HG03354 (cell line): Measurements from ENCODE around the gene SLC1A5.
A peak's percentile ranks its signal among the peaks of the same experiment; 100 is the strongest.

Experiments
- ATAC-seq: cut with Tn5 transposase; IDR thresholded peaks from one replicate; pipeline ENCODE4 v1.9.1; 2021; ENCODE audit warnings: mild to moderate bottlenecking; ENCODE audit not compliant: unreplicated experiment, poor library complexity, severe bottlenecking

The SLC1A5 gene

DNA sequence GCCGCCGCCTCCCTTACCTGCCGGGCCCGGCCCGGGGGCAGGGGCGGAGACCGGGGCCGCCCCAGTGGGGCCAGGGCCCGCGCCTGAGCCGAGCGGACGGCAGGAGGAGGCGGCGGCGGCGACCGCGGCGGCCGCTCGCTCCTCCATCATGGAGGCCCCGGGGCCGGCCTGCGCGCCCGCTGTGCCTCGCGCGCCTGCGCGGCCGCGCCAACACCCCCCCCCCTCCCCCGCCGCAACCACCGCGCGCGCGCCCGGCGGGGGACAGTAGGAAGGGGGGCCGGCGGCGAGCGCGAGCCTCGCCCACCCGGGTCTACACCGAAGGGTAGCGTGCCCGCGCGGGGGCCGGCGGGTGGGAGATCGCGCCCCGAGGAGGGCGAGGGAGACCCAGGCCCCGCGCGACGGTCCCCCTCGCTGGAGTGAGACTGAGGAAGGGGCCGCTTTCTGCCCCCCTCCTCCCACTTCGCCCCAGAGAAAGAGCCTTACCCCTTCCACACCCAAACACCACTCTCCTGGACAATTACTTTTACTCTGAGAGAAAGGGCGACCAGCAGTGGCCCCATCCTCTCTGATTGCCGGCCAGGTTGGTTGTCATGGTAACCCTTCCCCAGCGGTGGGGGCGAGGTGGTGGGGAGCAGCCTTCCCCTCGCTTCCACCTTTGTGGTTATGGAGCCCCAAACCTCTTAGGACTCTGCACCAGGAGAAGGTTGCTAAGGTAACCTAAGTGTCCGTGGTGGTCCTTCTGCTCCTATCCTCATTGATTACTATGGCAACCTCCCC is 41.9 kb downstream of the SLC1A5 start, which contains the start of gene STRN4:
TSS of gene STRN4 (minus strand) at position 170 of the 777 bp plus-strand sequence. CDS start at position 150, 20 bp downstream.
- ATAC-seq: peak; percentile 53

DNA sequence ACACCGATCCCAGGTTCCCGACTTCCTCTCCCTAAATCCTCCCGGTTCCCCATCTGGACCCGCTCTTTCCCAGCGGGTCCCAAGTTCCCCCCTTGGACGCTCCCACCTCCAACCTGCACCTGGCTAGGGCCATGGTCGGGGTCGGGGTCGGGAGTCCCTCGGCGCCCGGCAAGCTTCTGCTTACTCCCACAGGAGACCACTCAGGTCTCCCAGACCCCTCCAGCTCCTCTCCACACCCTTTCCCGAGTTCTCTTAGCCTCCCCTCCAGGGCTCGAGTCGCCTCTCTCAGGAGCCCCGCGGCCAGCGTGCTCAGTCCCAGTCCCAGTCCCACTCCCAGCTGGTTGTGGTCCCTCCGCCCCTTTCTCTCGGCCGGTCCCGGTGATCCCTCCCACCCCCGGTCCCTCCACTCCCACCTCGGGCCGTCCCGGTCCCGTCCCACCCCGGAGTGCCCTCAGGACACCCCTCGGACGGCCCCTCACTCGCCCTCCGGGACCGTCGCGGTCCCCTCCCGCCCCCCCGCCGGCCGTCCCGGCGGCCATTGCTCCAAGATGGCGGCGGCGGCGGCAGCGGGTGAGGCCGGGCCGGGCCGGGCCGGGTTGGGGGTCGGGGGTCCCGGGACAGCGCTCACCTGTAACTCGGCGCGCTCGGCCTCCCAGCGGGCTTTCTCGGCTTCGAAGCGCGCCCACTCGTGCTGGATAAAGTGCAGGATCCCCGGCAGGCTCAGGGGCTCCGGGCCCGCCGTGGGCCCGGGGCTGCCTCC is 42.7 kb downstream of the SLC1A5 start, which contains the start of gene FKRP:
TSS of gene FKRP (plus strand) at position 537 of the 760 bp plus-strand sequence. CDS start 9,394 bp downstream, outside the sequence.
- peak; percentile 43 for ATAC-seq

DNA sequence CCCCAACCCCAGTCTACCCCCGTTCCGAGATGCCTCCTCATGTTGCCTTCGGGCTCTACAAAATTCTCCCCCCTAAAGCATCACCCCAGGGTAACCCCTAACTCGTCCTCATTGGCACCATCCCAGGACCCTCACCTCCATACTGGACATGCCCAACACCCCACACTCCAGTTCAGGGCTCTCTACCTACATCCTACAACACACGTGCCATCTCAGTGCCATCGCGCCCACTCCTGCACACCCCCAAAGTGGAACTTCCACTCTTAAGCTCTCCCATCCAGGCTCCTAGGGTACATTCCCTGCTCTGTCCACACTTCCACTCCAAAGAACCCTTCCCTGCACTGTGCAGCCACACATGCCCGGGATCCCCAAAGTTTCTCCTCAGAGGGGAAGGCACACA is 43.4 kb downstream of the SLC1A5 start:
- ATAC-seq: no peak

DNA sequence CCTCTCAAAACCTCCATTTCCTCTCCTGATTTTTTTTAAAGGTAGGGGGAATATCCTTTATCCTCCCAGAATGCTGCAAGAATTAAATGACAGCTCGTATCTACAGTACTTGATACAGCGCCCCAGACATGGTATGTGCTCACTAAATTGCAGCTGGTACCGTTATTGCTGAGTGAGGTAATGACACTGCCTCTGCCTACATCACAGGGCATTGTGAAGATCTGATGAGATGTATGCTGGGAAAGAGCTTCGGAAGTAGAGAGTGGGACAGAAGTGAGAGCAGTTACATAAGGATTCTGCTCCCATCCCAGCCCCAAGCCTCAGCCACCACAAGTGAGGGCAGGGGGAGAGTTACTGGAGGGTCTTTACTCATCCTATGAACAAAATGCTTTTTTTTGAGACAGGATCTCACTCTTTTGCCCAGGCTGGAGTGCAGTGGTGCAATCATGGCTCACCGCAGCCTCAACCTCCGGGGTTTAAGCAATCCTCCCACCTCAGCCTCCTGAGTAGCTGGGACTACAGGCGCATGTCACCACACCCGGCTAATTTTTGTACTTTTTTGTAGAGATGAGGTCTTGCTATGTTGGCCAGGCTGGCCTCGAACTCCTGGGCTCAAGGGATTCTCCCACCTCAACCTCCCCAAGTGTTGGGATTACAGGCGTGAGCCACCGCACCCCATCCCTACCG is 44.2 kb downstream of the SLC1A5 start:
- no peak for ATAC-seq

DNA sequence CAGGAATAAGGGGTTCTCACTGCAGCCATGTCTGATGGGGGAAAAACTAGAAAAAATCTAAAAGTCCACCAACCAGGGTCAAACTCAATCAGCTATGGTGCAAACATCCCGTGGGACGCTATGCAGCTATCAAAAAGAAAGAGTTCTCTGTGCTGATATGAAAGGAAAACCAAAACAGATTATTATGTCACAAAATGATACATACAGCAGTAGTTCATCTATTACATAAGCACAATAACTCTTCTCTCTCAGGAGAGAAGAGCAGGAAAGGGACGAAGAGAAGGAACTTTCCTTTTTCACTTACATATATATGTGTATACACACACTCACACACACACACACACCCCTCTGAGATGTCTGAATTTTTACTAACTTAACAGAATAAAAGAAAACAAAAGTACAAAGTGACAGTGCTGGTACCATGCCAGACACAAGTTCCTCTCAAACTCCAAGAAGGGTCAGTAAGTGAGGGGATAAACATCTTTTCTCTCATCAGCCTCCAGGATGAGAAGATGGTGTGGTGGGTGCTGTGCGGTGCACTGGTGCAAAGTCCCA is 45.4 kb downstream of the SLC1A5 start:
- ATAC-seq: no peak

DNA sequence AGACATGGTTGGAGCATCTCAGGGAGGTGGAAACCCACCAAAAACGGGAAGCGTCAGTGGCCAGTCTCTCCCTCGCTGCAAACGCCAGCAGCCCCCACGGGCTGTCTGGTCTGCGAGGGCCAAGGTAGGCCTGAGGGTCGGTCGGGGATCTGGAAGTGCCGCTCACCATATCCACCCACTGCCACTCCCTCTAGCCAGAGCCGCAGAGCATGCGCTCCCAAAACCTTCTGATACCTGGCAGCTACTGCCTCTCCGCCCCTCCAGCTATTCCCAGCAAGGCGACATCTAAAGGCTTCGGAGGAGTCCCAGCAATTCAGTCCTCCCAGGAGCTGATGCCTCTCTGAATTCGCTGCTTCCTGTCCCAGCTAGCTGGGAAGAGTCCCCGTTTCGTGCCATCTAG is 46.9 kb downstream of the SLC1A5 start:
- no peak for ATAC-seq

DNA sequence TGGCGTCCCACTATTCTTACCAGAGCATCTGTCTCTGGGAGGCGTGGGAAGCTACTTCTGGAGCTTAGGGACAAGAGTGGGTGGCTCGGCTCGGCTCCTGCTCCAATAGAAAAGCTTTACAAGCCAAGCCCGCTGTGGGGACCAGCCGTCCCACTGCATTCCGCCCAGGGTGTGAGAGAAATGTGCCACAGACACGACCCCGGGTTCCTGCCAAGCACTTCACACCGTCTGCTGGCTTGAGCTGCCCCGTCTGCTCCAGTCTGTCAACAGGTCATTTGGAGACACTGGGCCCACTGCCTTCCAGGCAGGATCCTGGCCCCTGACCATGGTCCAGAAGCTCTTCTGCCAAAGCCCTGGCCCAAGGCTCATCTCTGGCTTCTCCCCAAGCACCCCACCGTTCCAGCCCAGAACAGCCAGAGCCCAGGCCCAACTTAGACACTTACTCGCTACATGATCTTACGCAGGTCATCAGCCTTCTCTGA is 49.1 kb downstream of the SLC1A5 start:
- ATAC-seq: no peak

DNA sequence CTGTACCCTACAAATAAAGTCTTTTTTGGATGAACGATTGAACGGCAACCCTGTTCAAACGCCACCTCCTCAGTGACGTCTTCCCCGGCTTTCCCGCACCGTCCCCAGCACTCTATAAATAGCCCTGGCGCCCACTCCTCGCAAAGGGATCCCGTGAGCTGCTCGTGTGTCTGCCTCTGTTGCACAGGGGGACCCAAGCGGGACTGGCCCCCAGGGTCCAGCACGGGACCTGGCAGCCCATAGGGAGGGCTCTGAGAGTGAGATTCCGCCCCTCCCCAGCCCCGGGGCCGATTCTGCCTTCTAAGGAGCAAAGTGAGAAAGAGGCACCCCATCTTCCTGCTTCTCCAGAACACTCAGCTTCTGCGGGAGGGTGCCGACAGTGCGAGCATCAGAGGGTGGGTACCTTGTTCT is 50.6 kb downstream of the SLC1A5 start:
- no peak for ATAC-seq

DNA sequence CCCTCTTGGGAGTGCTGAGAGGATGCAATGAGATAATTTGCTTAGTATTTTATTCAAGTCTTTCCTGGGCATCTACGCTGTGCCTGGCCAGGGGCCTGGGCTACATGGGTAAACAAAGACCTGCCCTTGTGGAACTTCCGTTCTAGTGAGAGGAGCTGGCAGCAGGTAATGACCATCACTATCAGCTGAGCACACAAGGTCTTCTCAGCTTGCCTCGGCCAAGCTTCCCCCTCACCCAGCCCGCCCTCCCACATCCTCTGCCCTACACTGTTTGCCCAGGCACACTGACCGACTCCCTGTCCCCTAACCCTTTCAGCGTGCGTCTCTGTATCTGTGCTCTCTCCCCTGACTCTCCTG is 51.1 kb downstream of the SLC1A5 start:
- ATAC-seq: no peak

DNA sequence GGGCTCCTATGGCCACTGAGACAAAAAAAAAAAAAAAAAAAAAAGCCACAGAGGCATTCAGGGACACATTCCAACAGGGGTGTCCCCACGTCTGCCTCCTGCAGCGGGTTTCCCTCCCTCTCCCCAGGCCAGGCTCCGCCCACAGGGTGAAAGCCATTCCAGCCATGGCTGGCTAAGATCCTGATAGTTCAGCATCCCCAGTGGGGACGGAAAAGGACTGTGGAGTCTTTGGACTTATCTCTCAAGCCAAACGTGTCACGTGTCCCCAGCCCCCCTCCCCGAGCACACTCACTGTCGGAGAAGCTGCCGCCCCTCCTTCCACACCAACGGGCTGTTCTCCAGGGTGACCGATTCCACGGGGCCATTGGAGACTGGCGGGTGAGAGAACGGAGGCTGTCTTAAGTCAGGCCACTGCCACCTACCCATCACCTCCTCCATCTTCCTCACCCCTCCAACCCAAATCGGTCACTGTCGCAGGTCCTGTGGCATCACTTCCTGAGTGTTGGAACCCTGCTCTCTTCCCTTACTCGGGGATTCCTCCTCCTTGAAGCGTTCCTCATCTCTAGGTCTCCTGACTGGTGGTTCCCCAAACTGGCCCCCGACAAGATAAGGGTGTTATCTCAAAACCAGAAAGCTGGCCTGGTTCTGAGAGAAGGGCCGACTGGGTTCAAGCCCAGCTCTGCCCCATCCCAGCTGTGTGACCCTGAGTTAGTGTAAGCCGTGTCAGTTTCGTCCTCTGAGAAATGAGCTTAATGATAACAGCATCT is 51.7 kb downstream of the SLC1A5 start:
- no peak for ATAC-seq

DNA sequence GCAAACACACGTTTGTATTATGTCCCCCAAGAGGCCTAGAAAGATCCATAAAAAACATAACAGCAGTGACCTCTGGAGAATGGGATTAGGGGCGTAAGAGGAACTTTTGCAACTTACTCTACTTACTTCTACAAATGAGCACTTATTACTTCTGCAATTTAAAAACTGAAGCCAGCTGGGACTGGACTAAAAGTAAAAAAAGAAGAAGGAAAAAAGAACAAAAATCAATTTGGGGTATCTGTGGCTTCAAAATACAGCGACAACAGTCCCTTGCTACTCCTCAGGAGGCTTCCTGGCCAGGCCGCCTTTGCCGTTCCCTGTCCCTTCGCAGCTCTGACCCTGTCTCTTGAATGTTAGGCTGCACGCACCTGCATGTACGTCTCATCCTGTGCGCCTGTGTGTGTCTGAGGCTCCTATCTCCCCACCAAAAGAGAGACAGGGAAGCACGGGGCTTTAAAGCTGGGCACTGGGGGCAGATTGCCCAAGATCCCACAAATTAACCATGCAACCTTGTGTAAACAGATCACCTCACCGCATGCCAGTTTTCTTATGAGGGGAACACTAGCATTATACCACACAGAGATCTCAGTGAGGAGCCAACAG is 54.6 kb downstream of the SLC1A5 start:
- ATAC-seq: no peak

DNA sequence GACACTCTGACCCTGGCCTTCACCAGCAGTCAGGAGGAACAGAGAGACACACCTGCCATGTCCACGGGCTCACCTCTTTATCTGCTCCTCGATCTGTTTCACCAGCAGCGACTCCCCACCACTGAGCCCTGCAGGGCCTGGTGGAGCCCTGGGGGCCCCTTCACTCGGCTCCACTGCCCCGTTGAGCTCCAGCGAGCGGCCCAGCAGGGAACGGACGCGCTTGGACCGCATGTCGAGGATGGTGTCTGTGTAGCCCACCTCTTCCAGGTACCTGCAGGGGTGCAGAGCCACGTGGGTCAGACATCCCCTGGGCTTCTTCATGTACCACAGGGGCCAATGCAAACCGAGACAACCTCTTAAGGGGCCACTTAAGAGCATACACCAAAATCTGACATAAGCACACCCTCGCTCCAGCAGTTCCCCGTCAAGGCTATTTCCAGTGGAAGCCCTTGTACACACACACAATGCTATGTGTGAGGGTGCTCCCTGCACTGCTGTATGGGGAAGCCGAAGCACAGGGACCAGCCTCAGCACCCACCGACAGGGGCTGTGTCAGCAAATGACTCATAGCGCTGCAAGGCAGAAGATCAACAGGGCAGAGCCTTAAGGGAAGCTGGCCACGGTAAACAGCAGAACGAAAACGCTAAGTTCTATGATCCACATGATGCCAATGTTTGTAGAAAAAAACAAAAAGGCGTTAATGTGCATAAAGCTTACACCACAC is 55.3 kb downstream of the SLC1A5 start:
- ATAC-seq: no peak

DNA sequence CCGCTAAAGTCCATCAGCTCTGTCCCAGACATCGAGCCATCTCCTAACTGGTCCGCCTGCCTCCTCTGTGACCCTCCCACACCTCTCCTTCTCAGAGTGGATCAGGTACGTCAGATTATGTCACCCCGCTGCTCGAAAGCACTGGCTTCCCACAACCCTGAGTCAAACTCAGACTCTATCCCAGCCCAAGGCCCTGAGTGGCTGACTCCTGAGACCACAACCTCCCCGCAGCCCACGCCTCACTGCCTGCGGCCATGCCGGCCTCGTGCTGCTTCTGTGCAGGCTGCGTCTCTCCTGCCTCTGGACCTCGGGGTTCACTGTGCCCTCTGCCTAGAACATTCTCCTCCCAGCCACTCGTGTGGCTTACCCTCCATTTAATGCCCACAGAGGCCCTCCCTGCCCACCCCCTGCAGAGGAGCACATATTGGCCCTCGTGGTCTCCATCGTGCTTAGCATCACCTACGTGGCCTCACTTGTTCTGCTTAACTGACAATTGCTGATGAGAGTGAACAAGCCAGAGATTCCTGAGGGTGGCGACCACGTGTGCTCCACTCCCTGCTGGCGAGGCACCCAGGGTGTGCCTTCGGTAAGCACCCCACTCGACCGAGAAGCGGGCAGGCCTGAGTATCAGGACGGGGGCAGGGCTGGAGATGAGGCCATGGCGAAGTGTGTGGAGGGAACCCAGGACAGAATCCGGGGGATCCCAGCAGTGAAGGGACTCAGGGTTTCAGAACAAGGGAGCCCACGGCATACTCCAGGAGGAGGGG is 56.0 kb downstream of the SLC1A5 start:
- no peak for ATAC-seq

DNA sequence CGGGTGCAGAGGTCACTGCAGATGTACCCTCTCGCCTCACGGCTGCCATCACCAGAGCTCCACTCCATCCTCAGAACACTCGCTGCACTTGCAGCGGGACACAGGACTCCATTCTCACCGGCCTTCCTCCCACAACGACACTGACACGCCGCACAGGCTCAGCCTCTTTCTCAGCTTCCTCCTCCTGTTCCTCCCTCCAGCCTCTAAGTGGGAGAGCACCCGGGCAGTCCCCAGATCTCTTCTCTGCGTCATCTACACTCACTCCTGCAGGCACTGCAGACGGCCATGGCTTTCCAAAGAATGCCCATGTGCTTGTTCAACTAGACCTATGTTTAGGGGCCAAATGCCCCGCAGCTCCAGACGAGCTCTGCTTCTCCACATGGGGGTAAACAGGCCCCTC is 56.8 kb downstream of the SLC1A5 start:
- no peak for ATAC-seq

DNA sequence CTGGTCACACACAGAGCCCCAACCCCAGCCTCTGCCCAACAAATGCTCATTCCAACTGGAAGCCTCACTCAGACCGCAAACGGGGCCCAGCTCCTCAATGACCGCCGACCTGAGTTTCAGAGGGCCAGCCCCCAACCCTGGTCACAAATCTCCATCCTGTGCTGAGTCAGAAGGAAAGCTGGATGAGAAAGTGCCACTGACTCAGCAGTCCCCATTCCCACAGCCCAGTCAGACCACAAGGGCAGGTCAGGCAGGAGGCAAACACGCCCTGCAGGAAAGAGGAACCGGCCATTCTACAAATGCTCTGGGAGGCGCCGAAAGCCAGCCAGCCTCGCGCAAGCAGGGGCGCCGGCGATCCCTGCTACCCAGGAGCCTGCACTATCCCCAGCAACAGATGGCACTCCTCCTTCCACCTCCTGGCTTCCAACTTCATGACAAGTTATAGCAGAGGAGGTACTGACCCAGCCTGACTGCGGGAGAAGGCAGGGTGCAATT is 57.3 kb downstream of the SLC1A5 start:
- no peak for ATAC-seq

DNA sequence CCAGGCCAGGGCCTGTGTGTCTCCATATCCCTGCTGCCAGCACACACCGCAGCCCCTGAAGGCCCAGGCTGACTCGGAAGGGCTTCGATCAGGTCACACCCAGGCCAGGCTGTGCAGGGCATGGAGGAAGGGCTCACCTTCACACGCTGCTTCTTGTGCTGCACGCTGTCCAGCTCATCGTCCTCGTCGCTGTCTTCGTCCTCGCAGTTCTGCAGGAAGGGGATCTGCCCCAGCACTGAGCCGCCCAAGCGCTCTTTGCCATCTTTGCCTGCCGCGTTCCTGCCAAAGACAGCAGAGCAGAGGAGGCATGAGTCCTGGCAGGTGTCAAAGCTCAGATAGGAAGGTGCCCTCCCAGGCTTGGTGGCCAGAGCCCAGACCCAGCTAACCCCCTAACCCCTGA is 57.8 kb downstream of the SLC1A5 start:
- no peak for ATAC-seq

DNA sequence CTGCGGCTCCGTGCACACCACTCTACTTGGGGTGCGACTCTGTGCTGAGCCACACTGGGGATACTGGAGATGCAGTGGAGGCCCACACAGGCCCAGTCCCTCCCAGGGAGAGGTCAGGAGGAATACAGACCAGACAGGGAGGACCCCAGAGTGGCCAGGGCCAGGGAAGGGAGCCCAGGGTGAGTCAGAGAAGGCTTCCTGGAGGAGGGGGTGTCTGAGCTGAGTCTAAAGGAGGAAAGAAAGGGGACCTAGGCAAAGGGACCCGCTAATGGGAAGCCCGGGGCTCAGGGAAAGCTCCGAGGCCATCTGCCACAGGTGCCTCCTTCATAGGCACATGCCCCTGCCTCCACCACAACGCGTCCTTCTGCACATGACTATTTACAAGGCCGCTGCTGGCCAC is 58.2 kb downstream of the SLC1A5 start:
- ATAC-seq: no peak
